Endothelial cell (in vitro differentiated cells): Measurements from ENCODE around the gene RASSF7. TPM values are rescaled to one million over a fixed set of nuclear protein-coding genes. Genes with fewer than 3 reads are reported as not detected.
"Not testable (repeated sequence)": the region's sequence is repeated elsewhere in the genome, so short reads cannot be mapped to it uniquely, and the experiment has no call there.

Source experiments
- DNase-seq: peaks from one replicate; pipeline ENCODE4 v3.0.0; 2021; ENCODE audit warnings: low spot score
- H3K27ac Mint-ChIP-seq: one replicate; pipeline ENCODE4 v1.8.0; 2021; ENCODE audit warnings: mixed read lengths, inconsistent platforms; ENCODE audit not compliant: unreplicated experiment
- H3K27me3 Mint-ChIP-seq: one replicate; pipeline ENCODE4 v1.8.0; 2021; ENCODE audit warnings: mild to moderate bottlenecking, moderate library complexity, mixed read lengths, inconsistent platforms; ENCODE audit not compliant: unreplicated experiment
- H3K36me3 Mint-ChIP-seq: one replicate; pipeline ENCODE4 v1.8.0; 2021; ENCODE audit warnings: mild to moderate bottlenecking, low read depth, mixed read lengths, inconsistent platforms; ENCODE audit not compliant: unreplicated experiment
- H3K4me1 Mint-ChIP-seq: one replicate; pipeline ENCODE4 v1.8.0; 2021; ENCODE audit warnings: mild to moderate bottlenecking, mixed read lengths, inconsistent platforms; ENCODE audit not compliant: unreplicated experiment
- H3K4me3 Mint-ChIP-seq: one replicate; pipeline ENCODE4 v1.8.0; 2021; ENCODE audit warnings: mild to moderate bottlenecking, mixed read lengths, inconsistent platforms; ENCODE audit not compliant: unreplicated experiment
- H3K9me3 Mint-ChIP-seq: one replicate; pipeline ENCODE4 v1.8.0; 2021; ENCODE audit warnings: mixed read lengths, inconsistent platforms; ENCODE audit not compliant: unreplicated experiment
- total RNA-seq: library from RNA; stranded (reverse); fragmentation: NEBNext Ultra II Directional; extraction: Animal tissue kit (Norgen Biotek cat#: 25700); gene quantifications from one replicate; pipeline ENCODE4 v1.2.1, GENCODE V29; 2021; ENCODE audit not compliant: unreplicated experiment
- TF ChIP-seq, protein P1 (sequence below): fragments of 200-600 bp; sonication (generic); IDR thresholded peaks from one replicate; pipeline ENCODE4 v1.5.0; 2021; ENCODE audit warnings: antibody characterized with exemption; ENCODE audit not compliant: unreplicated experiment

RASSF7 gene
- total RNA-seq, 1 donor from 2014 or later, result 8.9 TPM

DNA sequence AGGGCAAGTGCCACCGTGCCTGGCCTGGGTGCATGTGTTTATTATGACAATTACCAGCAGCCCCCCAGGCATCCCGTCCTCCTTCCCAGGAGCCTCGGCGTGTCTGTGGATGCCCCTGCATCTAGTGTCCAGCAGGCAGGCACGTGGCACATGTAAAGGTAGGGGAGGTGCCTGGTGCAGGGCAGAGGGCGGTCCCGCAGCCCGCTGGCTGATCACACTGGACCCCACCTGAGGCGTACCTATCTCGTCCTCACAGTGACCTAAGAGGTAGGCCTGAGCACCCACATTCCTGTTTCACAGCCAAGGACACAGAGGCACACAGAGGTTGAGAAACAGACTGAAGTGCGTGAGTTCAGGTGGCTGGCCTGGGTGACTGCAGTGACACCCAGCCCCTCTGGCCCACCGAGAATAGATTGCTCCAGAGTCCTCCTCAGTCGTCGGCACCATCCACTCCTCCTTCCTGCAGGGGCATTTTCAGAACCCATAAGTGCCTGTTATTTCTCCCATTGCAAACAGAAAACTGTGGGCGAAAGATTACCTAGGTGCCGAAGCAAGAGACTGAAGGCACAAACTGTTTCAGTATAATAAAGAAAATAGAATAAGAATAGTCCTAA lies 12.5 kb downstream of the RASSF7 start:
- Mint-ChIP-seq H3K9me3 (no peaks in the 10 kb centered on the region), H3K27me3 (peaks cover 19% of the 10 kb centered on the region), H3K36me3 (peaks cover 7% of the 10 kb centered on the region), H3K4me1 (peaks cover 16% of the 10 kb centered on the region), H3K4me3 (no peak overlapping the region), H3K27ac (no peak overlapping the region)
- TF ChIP-seq, protein P1, sequence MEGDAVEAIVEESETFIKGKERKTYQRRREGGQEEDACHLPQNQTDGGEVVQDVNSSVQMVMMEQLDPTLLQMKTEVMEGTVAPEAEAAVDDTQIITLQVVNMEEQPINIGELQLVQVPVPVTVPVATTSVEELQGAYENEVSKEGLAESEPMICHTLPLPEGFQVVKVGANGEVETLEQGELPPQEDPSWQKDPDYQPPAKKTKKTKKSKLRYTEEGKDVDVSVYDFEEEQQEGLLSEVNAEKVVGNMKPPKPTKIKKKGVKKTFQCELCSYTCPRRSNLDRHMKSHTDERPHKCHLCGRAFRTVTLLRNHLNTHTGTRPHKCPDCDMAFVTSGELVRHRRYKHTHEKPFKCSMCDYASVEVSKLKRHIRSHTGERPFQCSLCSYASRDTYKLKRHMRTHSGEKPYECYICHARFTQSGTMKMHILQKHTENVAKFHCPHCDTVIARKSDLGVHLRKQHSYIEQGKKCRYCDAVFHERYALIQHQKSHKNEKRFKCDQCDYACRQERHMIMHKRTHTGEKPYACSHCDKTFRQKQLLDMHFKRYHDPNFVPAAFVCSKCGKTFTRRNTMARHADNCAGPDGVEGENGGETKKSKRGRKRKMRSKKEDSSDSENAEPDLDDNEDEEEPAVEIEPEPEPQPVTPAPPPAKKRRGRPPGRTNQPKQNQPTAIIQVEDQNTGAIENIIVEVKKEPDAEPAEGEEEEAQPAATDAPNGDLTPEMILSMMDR, result no peak
- DNase-seq, result no peak

DNA sequence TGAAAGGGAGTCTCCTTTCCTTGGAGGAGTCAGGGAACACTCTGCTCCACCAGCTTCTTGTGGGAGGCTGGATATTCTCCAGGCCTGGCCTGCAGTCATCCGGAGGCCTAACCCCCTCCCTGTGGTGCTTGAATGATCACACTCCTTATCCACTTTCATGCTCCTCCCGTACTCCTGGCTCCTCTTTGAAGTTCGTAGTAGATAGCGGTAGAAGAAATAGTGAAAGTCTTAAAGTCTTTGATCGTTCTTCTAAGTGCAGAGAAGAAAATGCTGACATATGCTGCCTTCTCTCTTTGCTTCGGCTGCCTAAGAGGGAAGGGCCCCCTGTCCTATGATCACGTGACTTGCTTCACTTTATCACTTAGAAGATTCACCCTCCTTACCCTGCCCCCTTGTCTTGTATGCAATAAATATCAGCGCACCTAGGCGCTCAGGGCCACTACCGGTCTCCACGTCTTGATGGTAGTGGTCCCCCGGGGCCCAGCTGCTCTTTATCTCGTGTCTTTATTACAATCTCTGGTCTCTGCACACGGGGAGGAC lies 13.3 kb downstream of the RASSF7 start:
- not testable (repeated sequence) for H3K27ac Mint-ChIP-seq, DNase-seq, H3K36me3 Mint-ChIP-seq, H3K9me3 Mint-ChIP-seq, H3K4me3 Mint-ChIP-seq
- peaks cover 19% of the 10 kb centered on the region for H3K27me3 Mint-ChIP-seq
- H3K4me1 Mint-ChIP-seq, result peaks cover 16% of the 10 kb centered on the region

DNA sequence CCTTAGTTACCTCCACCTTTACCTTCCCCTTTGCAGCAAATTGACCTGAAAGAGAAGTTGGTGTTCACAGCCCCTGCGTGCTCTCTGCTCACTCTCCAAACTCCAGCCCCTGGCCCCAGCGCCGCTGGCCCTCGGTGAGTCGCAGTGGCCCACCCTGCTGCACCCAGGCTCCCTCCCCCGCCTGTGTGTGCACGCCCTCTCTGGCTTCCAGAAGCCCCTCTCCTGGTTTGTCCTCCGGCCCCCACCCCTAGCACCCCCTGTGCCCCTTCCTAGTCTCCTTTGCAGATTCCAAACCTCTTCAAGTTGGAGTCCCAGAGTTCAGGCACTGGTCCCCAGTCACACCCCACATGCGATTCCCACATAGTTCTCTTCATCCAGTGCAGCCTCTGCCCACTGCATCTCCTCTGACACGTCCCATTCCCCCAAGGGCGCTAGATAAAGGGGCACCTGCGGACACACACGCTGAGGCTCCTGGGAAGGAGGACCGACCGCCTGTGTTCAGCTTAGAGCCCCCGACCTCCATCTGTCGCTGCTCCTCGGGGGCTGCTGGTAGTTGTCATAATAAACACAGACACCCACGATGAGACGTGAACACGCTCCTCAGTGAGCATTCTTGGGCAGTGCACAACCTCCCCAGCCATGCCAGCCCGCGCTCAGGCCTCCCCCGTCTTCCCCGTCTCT lies 14.0 kb downstream of the RASSF7 start:
- H3K4me3 Mint-ChIP-seq, result peak overlapping the region; percentile 86
- no peak for DNase-seq
- TF ChIP-seq, protein P1, result no peak
- H3K4me1 Mint-ChIP-seq, result peaks cover 21% of the 10 kb centered on the region
- H3K27ac Mint-ChIP-seq, result peak overlapping the region; percentile 58
- H3K9me3 Mint-ChIP-seq, result no peaks in the 10 kb centered on the region
- H3K36me3 Mint-ChIP-seq, result peaks cover 7% of the 10 kb centered on the region
- H3K27me3 Mint-ChIP-seq, result peaks cover 17% of the 10 kb centered on the region

DNA sequence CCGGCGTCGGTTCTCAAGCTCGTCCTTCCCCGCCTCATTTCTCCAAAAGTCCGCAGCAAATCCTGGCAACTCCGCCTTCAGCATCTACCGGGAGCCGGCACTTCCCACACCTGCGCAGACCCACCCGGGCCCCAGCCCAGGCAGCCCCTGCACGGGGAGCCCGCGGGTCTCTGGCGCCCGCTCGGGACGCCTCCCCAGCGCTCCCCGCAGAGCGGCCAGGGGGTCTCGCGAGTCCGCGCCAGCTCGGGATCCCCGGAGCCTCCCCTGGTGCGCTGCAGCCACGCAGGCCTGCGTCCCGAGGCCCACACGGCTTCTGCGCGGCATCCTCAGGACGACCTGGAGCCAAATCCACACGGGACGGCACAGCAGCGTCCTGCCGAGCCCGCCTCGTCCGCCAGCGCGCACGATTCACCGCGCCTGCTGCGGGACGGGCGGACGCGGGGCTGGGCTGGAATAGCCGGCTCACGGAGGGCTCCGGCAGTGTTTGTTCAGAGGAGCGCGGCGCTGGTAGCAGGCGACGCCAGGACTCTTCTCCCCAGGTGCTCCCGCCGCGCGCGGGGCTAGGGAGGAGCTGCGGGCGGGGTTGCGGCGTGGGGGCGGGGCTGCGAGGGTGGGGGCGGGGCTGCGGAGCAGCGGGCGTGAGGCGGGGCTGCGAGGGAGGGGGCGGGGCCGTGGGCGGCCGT lies 14.7 kb downstream of the RASSF7 start:
- Mint-ChIP-seq H3K27me3 (peaks cover 15% of the 10 kb centered on the region), H3K27ac (peak overlapping the region; percentile 58)

More for the DNA sequence above, 14.7 kb downstream of the RASSF7 start:
- no peak for DNase-seq
- Mint-ChIP-seq H3K4me1 (peaks cover 21% of the 10 kb centered on the region), H3K36me3 (peaks cover 7% of the 10 kb centered on the region), H3K9me3 (no peaks in the 10 kb centered on the region), H3K4me3 (peak overlapping the region; percentile 86)
- TF ChIP-seq, protein P1, result no peak
